Uterus (tissue), 4 donors: ENCODE data around the gene CPSF4. TPM values are rescaled to one million over a fixed set of nuclear protein-coding genes. Genes with fewer than 3 reads are reported as not detected.

ENCODE experiments used
- DNase-seq, 2 donors: peaks; one replicate each; pipeline ENCODE4 v3.0.0-alpha.2; 2019 to 2020
- H3K27ac ChIP-seq, 2 donors: fragments of 200-600 bp; sonication (generic); 1 replicate in 1 of 2; 2 replicates in 1 of 2; pipeline ENCODE4 v1.5.1; 2016 to 2018
- H3K27me3 ChIP-seq, 2 donors: fragments of 200-600 bp; sonication (generic); one replicate each; pipeline ENCODE4 v1.5.1; 2018 to 2019; ENCODE audit warnings: control low read depth in 1 of 2
- H3K36me3 ChIP-seq, 2 donors: fragments of 200-600 bp; sonication (generic); one replicate each; pipeline ENCODE4 v1.5.1; 2019; ENCODE audit warnings: control low read depth in 1 of 2
- H3K4me1 ChIP-seq, 2 donors: fragments of 200-600 bp; sonication (generic); one replicate each; pipeline ENCODE4 v1.5.1; 2018 to 2019; ENCODE audit warnings: control low read depth in 1 of 2
- H3K4me3 ChIP-seq, 2 donors: fragments of 200-600 bp; sonication (generic); 1 replicate in 1 of 2; 2 replicates in 1 of 2; pipeline ENCODE4 v1.5.1; 2018 to 2019; ENCODE audit warnings: mild to moderate bottlenecking in 1 of 2
- H3K9me3 ChIP-seq, 2 donors: fragments of 200-600 bp; sonication (generic); one replicate each; pipeline ENCODE4 v1.5.1; 2019; ENCODE audit warnings: control low read depth in 1 of 2
- CTCF ChIP-seq, 4 experiments: fragments of 200-600 bp in 2 of 4; fragments of 450-650 bp in 2 of 4; sonication (generic) in 2 of 4; IDR thresholded peaks; one replicate each; pipeline ENCODE4 v1.5.1; 2016 to 2019; ENCODE audit warnings: antibody characterized with exemption in 4 of 4, mild to moderate bottlenecking in 2 of 4, moderate library complexity in 1 of 4
- POLR2A ChIP-seq, 2 donors: fragments of 450-650 bp; IDR thresholded peaks; one replicate each; pipeline ENCODE4 v1.6.1; 2016; ENCODE audit warnings: antibody characterized with exemption in 2 of 2, mild to moderate bottlenecking in 1 of 2, moderate library complexity in 1 of 2
- intact Hi-C: fragments of 100-400 bp; cut with DNase I; formaldehyde crosslinking; loops from one replicate; pipeline ENCODE4 v1.15.1; 2023; ENCODE audit warnings: low total_unique reads
- total RNA-seq, 4 donors: library from RNA; depleted of rRNA in 3 of 4; stranded (reverse); fragments of >200 nt in 3 of 4; gene quantifications; one replicate each; pipeline versions ENCODE4 v1.1.0 to v1.2.4, GENCODE V29; 2014 to 2023
- donor health status: DM: yes; HTN: yes; CAD: no.

The CPSF4 gene
- total RNA-seq, 4 donors from 2014 or later = 23.8 to 67.9 (median 38.4) TPM

GRCh38 chr7:99455874-99456273 lies 17.1 kb downstream of the CPSF4 start:
- H3K4me1 ChIP-seq = no peaks in the 10 kb centered on the region
- H3K27me3 ChIP-seq = no peaks in the 10 kb centered on the region
- no peak overlapping the region for H3K4me3 ChIP-seq
- TF ChIP-seq CTCF (IDR thresholded peaks at IDR 0.05) (no peak), POLR2A (IDR thresholded peaks at IDR 0.05) (no peak)
- no peaks in the 10 kb centered on the region for H3K9me3 ChIP-seq
- H3K27ac ChIP-seq = no peak overlapping the region
- intact Hi-C loops = no loop called here
- DNase-seq = no peak
- no peaks in the 10 kb centered on the region for H3K36me3 ChIP-seq

GRCh38 chr7:99456288-99456687 lies 17.5 kb downstream of the CPSF4 start:
- no peak for DNase-seq

GRCh38 chr7:99457050-99457649 lies 18.4 kb downstream of the CPSF4 start:
- Histone ChIP-seq H3K27me3 (no peaks in the 10 kb centered on the region), H3K36me3 (no peaks in the 10 kb centered on the region), H3K4me1 (no peaks in the 10 kb centered on the region), H3K27ac (no peak overlapping the region), H3K4me3 (no peak overlapping the region), H3K9me3 (no peaks in the 10 kb centered on the region)
- intact Hi-C loops = no loop called here
- TF ChIP-seq POLR2A (IDR thresholded peaks at IDR 0.05) (no peak), CTCF (IDR thresholded peaks at IDR 0.05) (no peak)
- DNase-seq = no peak

More at GRCh38 chr7:99456288-99456687, 17.5 kb downstream of the CPSF4 start:
- Histone ChIP-seq H3K4me3 (no peak overlapping the region), H3K27me3 (no peaks in the 10 kb centered on the region), H3K36me3 (no peaks in the 10 kb centered on the region), H3K9me3 (no peaks in the 10 kb centered on the region), H3K4me1 (no peaks in the 10 kb centered on the region), H3K27ac (no peak overlapping the region)
- intact Hi-C loops = no loop called here
- TF ChIP-seq POLR2A (IDR thresholded peaks at IDR 0.05) (no peak), CTCF (IDR thresholded peaks at IDR 0.05) (no peak)

- H3K4me3 ChIP-seq = no peak overlapping the region
- DNase-seq = no peak
- no peaks in the 10 kb centered on the region for H3K36me3 ChIP-seq
- H3K27me3 ChIP-seq = no peaks in the 10 kb centered on the region
- H3K9me3 ChIP-seq = no peaks in the 10 kb centered on the region
- no peak overlapping the region for H3K27ac ChIP-seq
- TF ChIP-seq CTCF (IDR thresholded peaks at IDR 0.05) (no peak), POLR2A (IDR thresholded peaks at IDR 0.05) (no peak)
- H3K4me1 ChIP-seq = no peaks in the 10 kb centered on the region
- intact Hi-C loops = no loop called here
These were observed 19.1 kb downstream of the CPSF4 start for GRCh38 chr7:99457650-99458493.

- no peak overlapping the region for H3K27ac ChIP-seq
- no peak for DNase-seq
- no peaks in the 10 kb centered on the region for H3K36me3 ChIP-seq
- H3K27me3 ChIP-seq = no peaks in the 10 kb centered on the region
- no peaks in the 10 kb centered on the region for H3K9me3 ChIP-seq
- TF ChIP-seq POLR2A (IDR thresholded peaks at IDR 0.05) (no peak), CTCF (IDR thresholded peaks at IDR 0.05) (no peak)
- H3K4me1 ChIP-seq = peaks cover 0 to 4% of the 10 kb centered on the region in 2 donors
- H3K4me3 ChIP-seq = no peak overlapping the region
- intact Hi-C loops = no loop called here
These were observed 20.3 kb downstream of the CPSF4 start for GRCh38 chr7:99459087-99459486.
